Astrocyte of the hippocampus (primary cell): ENCODE results near the gene B4GALNT3.
"Not testable (repeated sequence)": the region's sequence is repeated elsewhere in the genome, so short reads cannot be mapped to it uniquely, and the experiment has no call there.

Experiments
- DNase-seq: peaks from one replicate; pipeline ENCODE4 v3.0.0; 2011; ENCODE audit warnings: low read depth, low spot score

B4GALNT3 gene

GRCh38 chr12:459430-460258 is at the start of gene B4GALNT3:
Gene B4GALNT3, plus strand, starts transcription at chr12:459939. Its CDS starts 438 bp downstream, at chr12:460377.
- DNase-seq: peak; percentile 62

DNA sequence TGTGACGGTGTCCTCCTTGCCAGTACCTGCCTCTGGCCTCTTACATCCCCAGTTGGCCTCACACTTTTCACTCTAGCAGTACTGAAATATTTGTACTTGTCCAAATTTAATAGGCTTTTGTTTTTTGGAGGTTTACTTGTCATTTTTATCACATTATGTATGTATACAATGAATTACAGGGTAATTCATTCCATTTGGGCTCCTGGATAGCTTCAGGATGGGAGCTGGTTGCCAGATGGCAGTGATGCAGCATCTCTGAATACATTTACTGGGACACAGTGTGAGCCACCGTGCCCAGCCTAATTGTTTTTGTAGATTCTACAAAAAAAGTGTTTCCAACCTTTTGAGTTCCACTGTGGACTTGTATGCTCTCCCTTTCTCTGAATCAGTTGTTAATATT is 44.9 kb upstream of the B4GALNT3 start:
- no peak for DNase-seq

DNA sequence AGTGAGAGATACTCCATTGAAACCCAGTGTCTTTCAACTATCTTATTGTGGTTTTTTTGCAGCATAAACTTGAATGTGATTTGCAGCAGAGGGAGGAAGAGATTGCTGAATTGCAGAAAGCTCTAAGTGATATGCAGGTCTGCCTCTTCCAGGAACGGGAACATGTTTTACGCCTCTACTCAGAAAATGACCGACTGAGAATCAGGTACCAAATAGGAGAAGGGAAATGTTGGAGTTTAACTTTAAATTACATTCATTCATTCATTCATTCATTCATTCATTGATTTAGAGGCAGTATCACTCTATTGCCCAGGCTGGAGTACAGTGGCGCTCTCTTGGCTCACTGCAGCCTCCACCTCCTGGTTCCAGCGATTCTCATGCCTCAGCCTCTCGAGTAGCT is 41.3 kb upstream of the B4GALNT3 start:
- DNase-seq: no peak

DNA sequence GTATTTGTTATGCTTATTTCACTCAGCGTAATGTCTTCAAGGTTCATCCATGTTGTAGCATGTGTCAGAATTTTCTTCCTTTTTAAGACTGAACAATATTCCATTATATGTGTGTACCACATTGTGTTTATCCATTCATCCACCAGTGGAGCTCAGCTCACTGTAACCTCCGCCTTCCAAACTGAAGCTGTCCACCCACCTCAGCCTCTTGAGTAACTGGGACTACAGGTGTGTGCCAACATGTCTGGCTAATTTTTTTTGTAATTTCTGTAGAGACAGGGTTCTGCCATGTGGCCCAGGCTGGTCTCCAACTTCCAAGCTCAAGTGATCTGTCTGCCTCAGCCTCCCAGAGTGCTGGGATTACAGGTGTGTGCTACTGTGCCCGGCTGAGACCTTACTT is 37.2 kb upstream of the B4GALNT3 start:
- DNase-seq: no peak

- not testable (repeated sequence) for DNase-seq
These were observed 24.0 kb upstream of the B4GALNT3 start for GRCh38 chr12:435737-436136.

- peak; percentile 73 for DNase-seq
These were observed 17.4 kb upstream of the B4GALNT3 start for GRCh38 chr12:442235-442884.

- DNase-seq: no peak
These were observed 12.6 kb upstream of the B4GALNT3 start for GRCh38 chr12:447141-447540.

- no peak for DNase-seq
These were observed 10.5 kb upstream of the B4GALNT3 start for GRCh38 chr12:449203-449602.

DNA sequence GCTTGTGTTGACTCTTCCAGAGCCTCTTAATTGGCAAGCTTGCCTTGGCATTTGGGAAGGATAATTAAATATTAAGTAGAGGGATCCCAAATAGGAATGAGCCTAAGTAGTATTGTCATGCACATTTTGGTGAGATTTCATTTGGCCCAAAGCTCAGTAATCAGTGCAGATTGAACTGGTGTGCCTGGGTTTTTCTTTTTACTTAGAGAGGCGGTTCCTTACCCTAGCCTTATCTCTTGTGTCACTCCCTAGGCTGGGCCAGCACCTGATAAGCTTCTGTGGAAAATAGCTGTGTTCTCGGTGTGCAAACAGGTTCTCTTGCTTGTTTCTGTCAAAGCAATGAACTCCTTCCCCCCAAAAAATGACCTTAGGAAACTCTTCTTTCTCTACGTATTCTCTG is 9.3 kb upstream of the B4GALNT3 start:
- no peak for DNase-seq

DNA sequence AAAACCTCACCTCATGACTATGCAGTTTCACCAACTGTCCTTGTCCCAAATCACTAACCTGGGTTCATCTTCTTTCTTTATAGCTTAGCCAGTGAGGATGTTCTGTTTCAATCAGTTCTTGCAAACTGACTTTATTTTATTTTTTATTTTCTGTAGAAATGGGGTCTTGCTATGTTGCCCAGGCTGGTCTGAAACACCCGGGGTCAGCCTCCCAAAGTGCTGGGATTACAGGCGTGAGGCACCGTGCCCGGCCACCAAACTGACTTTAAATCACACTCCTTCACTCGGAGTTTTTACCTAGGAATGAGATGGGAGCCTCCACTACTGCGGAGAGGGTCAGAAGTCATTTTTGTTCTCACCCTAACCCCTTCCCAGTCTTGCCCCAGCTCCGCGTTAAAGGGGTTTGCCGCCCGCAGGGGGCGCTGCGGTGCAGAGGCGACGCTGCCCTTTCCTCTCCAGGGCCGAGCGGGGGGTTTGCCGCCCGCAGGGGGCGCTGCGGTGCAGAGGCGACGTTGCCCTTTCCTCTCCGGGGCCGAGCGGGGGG is 7.0 kb upstream of the B4GALNT3 start:
- DNase-seq: no peak

DNA sequence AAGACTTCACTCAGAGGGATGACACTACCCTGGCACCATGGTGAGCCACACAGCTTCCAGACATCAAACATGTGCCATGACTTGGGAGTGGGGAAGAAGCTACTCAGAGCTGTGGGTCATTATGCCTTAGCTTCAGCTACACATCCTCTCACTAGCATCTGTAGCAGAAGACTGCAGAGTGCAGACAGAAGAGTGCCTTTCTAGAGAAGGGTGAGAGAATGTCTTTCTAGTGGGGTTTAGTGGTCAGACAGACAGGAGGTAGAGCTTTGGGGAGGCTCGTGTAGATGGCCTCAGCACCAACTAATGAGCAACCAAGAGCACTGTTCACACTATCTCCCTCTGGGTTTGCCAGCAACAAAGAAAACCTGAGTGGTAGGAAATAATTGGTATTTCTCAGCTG is 4.9 kb upstream of the B4GALNT3 start:
- no peak for DNase-seq

GRCh38 chr12:455821-456220 is 3.9 kb upstream of the B4GALNT3 start:
- no peak for DNase-seq

GRCh38 chr12:457676-458075 is 2.1 kb upstream of the B4GALNT3 start:
- DNase-seq: no peak

DNA sequence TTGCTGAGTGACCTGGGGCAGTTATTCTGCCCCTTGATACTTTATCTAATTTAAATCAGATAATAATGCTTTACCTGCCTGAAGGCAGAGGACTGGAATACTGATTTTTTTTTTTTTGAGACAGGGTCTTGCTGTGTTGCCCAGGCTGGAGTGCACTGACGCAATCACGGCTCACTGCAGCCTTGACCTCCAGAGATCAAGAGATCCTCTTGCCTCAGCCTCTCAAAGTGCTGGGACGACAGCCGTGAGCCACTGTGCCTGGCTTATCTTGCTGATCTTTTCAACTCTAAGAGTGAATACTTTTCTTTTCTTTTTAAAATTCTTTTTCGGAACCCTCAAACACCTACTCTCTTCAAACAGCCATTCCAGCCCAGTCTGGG is 699 bp upstream of the B4GALNT3 start:
- DNase-seq: no peak

- peak; percentile 38 for DNase-seq
These were observed 807 bp downstream of the B4GALNT3 start for GRCh38 chr12:460261-461230.

- no peak for DNase-seq
These were observed 1.7 kb downstream of the B4GALNT3 start for GRCh38 chr12:461425-461824.

- DNase-seq: peak; percentile 33
These were observed 3.4 kb downstream of the B4GALNT3 start for GRCh38 chr12:462936-463705.

DNA sequence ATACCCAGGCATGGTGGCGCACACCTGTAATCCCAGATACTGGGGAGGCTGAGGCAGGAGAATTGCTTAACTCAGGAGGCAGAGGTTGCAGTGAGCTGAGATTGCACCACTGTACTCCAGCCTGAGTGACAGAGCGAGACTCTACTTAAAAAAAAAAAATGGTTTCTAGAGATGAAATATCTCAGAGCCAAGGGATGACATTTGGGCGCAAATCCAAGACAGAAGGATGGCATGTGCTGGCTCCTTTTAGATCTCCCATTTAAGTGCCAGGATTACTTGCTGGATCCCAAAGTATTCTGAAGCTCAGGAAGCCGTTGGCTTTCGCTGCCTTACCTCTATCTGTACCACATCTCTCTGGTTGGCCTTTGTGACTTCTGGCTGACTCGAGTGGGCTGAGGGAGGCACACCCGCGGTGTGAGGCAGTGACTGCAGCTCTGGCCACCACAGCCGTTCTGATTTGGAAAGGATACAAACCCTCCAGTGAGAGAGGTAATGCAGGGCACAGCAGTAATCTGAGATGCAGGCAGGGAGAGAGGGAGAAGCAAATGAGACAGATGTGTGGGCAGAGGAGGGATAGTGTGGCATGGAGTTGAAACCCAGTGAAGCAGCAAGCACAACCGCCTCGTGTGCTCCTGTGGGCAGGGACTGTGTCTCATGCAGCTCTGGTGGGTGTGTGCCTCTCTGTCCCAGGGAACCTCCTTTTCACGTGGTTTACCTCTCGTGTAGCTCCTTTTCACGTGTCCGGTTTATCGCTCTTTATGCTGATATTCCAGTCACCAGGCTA is 4.9 kb downstream of the B4GALNT3 start:
- peak; percentile 30 for DNase-seq

DNA sequence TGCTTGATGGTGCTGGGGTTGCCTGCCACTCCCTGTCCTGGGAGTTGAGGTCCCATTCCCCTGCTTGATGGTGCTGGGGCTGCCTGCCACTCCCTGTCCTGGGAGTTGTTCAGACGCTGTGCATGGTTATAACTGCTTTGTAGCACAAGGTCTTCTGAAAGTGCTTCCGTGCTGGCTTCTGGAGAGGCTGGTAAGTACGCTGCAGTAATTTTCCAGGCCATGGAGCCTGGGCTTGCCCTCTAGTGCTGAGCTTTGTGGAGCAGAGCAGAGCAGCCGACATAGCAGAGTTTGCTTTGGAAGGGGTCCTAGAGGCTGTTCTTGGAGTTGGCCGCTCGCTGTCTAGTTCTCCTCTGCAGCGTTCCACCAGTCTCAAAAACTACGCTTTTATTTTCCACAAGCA is 6.3 kb downstream of the B4GALNT3 start:
- DNase-seq: no peak

DNA sequence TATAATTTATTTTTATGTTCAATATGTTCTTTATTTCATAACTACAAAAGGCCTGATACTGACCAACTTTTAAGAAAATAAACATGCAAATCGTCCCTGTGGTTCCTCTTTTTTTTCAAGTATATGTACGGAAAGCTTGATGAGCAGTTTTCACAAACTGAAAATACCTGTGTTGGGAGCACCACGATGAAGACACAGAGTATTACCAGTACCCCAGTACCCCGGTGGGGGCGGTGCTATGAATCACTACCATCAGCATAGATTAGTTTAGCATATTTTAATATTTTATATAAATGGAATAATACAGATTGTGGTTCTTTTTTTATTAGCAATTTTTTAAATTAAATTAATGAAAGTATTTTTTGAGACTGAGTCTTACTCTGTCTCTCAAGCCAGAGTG is 7.0 kb downstream of the B4GALNT3 start:
- DNase-seq: no peak
